Tibial artery (tissue), 4 donors: ENCODE measurements around the gene C1QTNF2.

Experiments used
- DNase-seq, 2 donors: peaks; one replicate each; pipeline ENCODE4 v3.0.0-alpha.2; 2019
- H3K27ac ChIP-seq, 2 donors: fragments of 200-600 bp; sonication (generic) in 1 of 2; 1 replicate in 1 of 2; 2 replicates in 1 of 2; pipeline ENCODE4 v1.5.1; 2018 to 2019; ENCODE audit warnings: mild to moderate bottlenecking in 1 of 2
- H3K27me3 ChIP-seq, 2 donors: fragments of 200-600 bp; sonication (generic) in 1 of 2; one replicate each; pipeline versions ENCODE4 v1.5.1 to v1.6.0; 2016 to 2019
- H3K36me3 ChIP-seq, 3 donors: fragments of 200-600 bp; sonication (generic) in 2 of 3; one replicate each; pipeline ENCODE4 v1.5.1; 2016 to 2019; ENCODE audit warnings: mild to moderate bottlenecking in 2 of 3
- H3K4me1 ChIP-seq, 4 donors: fragments of 200-600 bp; sonication (generic) in 2 of 4; 1 replicate in 3 of 4; 2 replicates in 1 of 4; pipeline ENCODE4 v1.5.1; 2016 to 2019
- H3K4me3 ChIP-seq, 2 donors: fragments of 200-600 bp; sonication (generic) in 1 of 2; 1 replicate in 1 of 2; 2 replicates in 1 of 2; pipeline ENCODE4 v1.5.1; 2018 to 2019; ENCODE audit warnings: mild to moderate bottlenecking in 2 of 2
- H3K9me3 ChIP-seq, 3 donors: fragments of 200-600 bp; sonication (generic) in 1 of 3; one replicate each; pipeline ENCODE4 v1.5.1; 2016 to 2019
- intact Hi-C: fragments of 100-400 bp; cut with DNase I; formaldehyde crosslinking; loops from one replicate; pipeline ENCODE4 v1.15.0; 2023; ENCODE audit warnings: low total_unique reads
- TF ChIP-seq, protein P1 (sequence below), 2 experiments: fragments of 200-600 bp in 1 of 2; fragments of 450-650 bp in 1 of 2; IDR thresholded peaks; one replicate each; pipeline ENCODE4 v1.5.1; 2017 to 2019; ENCODE audit warnings: antibody characterized with exemption in 2 of 2, mild to moderate bottlenecking in 1 of 2, moderate library complexity in 1 of 2

C1QTNF2 gene

DNA sequence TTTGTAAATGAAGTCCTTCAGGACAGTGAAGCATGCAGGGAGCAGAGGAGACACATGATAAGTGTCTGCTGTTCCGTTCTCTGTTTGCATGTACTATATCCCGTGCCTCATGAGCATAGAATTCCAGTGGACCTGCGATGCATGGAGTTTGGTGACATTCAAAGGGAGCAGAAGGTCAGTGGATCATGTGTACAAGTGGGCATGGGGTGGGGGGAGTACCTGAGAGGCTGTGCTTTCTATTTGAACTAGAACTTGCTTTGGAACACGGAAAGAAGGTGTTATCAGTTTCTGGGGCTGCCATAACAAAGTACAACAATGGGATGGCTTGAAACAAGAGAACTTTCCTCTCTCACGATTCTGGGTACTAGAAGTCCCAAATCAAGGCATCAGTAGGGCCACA, 53.0 kb downstream of the C1QTNF2 start:
- DNase-seq: no peak
- TF ChIP-seq, protein P1, sequence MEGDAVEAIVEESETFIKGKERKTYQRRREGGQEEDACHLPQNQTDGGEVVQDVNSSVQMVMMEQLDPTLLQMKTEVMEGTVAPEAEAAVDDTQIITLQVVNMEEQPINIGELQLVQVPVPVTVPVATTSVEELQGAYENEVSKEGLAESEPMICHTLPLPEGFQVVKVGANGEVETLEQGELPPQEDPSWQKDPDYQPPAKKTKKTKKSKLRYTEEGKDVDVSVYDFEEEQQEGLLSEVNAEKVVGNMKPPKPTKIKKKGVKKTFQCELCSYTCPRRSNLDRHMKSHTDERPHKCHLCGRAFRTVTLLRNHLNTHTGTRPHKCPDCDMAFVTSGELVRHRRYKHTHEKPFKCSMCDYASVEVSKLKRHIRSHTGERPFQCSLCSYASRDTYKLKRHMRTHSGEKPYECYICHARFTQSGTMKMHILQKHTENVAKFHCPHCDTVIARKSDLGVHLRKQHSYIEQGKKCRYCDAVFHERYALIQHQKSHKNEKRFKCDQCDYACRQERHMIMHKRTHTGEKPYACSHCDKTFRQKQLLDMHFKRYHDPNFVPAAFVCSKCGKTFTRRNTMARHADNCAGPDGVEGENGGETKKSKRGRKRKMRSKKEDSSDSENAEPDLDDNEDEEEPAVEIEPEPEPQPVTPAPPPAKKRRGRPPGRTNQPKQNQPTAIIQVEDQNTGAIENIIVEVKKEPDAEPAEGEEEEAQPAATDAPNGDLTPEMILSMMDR (IDR thresholded peaks at IDR 0.05): no peak
- H3K4me3 ChIP-seq: no peak overlapping the region

DNA sequence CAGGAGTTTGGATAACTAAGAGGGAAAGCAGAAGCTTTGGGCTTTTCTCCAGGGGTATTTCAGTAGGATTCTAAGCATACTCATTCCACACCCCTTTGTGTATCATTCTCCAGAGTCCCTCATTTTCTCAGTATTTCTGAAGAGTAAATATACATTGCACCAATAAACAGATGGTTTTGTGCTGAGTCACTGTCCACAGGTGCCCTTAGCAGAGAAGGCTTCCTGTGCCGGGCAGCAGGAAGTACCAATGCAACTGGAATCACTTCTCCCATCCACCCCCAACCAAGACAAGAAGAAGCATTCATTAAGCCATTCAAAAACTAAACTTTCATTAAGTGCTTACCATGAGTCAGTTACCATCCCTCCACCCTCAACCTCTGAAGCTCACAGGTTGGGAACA, 54.5 kb downstream of the C1QTNF2 start:
- Histone ChIP-seq H3K27ac (no peak overlapping the region), H3K27me3 (peaks cover 0 to 23% of the 10 kb centered on the region in 2 donors), H3K4me3 (no peak overlapping the region), H3K9me3 (no peaks in the 10 kb centered on the region), H3K36me3 (no peaks in the 10 kb centered on the region), H3K4me1 (peaks cover 0 to 17% (median 14%) of the 10 kb centered on the region in 4 donors)
- intact Hi-C loops: no loop called here
- no peak for DNase-seq
- TF ChIP-seq, protein P1 (IDR thresholded peaks at IDR 0.05): no peak

More for the DNA sequence above, 53.0 kb downstream of the C1QTNF2 start:
- no peak overlapping the region for H3K27ac ChIP-seq
- intact Hi-C loops: no loop called here
- H3K27me3 ChIP-seq: peaks cover 0 to 21% of the 10 kb centered on the region in 2 donors
- H3K4me1 ChIP-seq: peaks cover 0 to 6% (median 4%) of the 10 kb centered on the region in 4 donors
- H3K9me3 ChIP-seq: no peaks in the 10 kb centered on the region
- H3K36me3 ChIP-seq: no peaks in the 10 kb centered on the region

DNA sequence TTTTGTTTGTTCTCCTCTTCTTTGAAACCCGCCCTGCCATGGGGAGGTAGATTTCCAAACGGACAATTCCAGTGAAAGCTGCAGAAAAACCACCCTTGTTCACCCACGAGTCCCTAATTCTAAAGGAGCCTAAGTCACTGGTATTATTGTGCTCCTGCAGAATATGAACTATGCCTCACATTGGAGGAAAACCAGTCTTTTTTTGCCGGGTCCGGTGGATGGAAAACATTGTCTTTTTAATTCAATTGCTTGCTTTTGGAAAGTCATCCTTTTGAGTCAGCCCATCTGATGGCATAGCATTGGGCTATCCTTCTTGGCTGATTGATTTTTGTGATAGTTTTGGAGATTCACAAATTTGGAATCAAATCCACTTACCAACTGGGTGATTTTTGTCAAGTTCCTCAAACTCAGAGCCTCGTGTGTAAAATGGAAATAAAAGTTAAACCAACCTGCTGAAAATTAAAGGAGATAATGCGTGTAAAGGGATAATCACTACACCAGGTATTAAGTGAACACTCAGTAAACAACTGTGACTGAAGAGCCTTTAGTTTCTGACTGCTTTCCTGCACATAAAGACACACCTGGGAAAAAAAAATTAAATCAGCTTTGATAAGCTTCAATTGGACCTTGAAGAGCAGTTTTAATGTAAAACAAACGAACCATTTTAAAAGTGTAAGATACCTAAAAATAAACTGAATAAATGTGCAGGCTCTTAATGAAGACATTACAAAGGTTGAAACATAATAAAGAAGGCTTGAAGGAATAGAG, 57.3 kb downstream of the C1QTNF2 start:
- peaks cover 0 to 23% of the 10 kb centered on the region in 2 donors for H3K27me3 ChIP-seq
- peak overlapping the region; percentile 49 to 64 for H3K4me3 ChIP-seq
- no peaks in the 10 kb centered on the region for H3K36me3 ChIP-seq
- TF ChIP-seq, protein P1 (IDR thresholded peaks at IDR 0.05): no peak
- intact Hi-C loops: no loop called here
- H3K4me1 ChIP-seq: peaks cover 0 to 17% (median 14%) of the 10 kb centered on the region in 4 donors
- H3K27ac ChIP-seq: no peak overlapping the region
- H3K9me3 ChIP-seq: no peaks in the 10 kb centered on the region
- DNase-seq: no peak

DNA sequence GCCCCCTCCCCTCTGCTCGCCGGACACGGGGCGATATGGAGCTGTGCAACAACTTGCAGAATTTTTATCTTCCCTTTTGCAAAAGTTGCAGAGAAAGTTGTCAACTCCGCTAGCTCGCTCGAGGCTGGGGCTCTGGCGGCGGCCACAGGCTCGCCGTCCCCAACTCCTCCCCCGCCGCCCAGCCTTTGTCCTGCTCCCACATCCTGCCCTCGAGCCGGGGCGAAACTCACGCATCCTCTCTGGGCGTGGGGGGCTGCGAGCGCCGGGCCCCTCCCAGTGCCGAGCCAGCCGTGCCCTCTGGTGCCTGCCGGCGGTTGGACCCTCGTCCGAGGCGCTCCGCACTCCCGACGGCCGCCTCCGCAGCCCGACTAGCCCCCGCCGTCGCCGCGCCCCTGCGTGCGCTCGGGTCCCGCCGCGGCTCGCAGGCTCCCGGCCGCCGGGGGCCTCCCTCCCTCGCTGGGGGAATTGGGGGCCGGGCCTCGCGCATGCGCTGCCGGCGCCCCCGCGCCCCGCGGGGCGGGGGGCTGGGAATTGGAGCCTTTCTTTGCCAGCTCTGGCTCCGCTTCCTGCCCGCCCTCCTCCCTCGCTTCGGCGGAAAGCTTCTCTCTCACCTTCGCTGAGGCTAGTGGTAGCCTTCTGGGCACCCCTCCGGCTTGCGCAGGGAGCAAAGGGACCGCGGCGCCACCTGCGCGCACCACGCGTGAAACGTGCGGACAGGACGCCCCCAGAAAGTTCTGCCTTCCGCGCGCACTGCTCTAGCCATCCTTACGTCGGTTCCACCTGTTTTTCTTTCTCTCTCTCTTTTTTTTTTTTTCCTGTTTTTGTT, 58.1 kb downstream of the C1QTNF2 start, which contains the start of gene CCNJL:
Gene CCNJL (minus strand): TSS at position 431 of the 826 bp plus-strand sequence. CDS start 641 bp downstream, outside the sequence.
- intact Hi-C loops: no loop called here
- DNase-seq: no peak

DNA sequence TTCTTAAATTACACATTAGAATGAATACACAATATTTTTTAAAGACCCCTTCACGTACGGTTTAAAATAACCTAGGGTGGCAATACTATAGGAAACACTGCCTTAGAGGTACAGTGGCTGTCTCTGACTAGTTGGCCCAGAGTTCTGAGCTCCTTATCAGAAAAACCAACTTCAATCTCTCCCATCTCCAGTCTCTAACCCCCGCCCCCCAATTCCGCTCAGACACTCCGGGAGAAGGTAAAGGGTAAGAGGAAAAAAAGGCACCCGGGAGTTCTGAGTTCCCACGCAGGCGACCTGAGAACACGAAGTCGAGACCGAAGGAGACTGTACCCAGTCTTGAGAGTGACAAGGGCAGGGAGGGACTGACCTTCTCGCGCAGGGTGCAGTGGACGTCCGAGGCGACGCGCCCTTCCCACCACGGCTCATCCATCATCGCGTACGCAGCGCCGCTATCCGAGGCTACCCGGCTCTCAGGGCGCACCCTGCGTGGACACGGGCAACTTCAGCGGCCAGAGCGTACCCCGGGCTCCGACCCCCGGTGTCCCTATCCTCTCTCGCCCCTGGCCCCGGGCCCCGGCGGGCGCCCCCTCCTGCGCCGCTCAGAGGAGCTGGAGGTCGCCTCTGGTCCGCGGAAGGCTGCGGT, 58.8 kb downstream of the C1QTNF2 start:
- Histone ChIP-seq H3K9me3 (no peaks in the 10 kb centered on the region), H3K36me3 (no peaks in the 10 kb centered on the region), H3K4me3 (peak overlapping the region; percentile 49 to 64), H3K27ac (no peak overlapping the region), H3K27me3 (peaks cover 0 to 23% of the 10 kb centered on the region in 2 donors), H3K4me1 (peaks cover 0 to 17% (median 14%) of the 10 kb centered on the region in 4 donors)
- peak in 1 of 2 donors; percentile 24 for DNase-seq
- intact Hi-C loops: no loop called here
- TF ChIP-seq, protein P1 (IDR thresholded peaks at IDR 0.05): no peak

More for the DNA sequence above, 58.1 kb downstream of the C1QTNF2 start, which contains the start of gene CCNJL:
- TF ChIP-seq, protein P1 (IDR thresholded peaks at IDR 0.05): no peak
- peak within 1 kb of the TSS; percentile 49 to 64 for H3K4me3 ChIP-seq
- H3K4me1 ChIP-seq: peaks cover 0 to 17% (median 14%) of the 10 kb centered on the region in 4 donors
- no peaks in the 10 kb centered on the region for H3K36me3 ChIP-seq
- H3K27ac ChIP-seq: no peak within 1 kb of the TSS
- no peaks in the 10 kb centered on the region for H3K9me3 ChIP-seq
- H3K27me3 ChIP-seq: peaks cover 0 to 23% of the 10 kb centered on the region in 2 donors
